ENCODE results near the gene IGFBP5. TPM values are rescaled to one million over a fixed set of nuclear protein-coding genes. Genes with fewer than 3 reads are reported as not detected.

IGFBP5 gene
- total RNA-seq, 2 donors from 2014 or later = 162 to 319 TPM

- no peaks in the 10 kb centered on the region for H3K36me3 ChIP-seq
- H3K9me3 ChIP-seq = no peaks in the 10 kb centered on the region
- no peak for TF ChIP-seq CTCF (IDR thresholded peaks at IDR 0.05)
- WGBS = 94% methylated on average over 3 of the region's 3 CpGs
- intact Hi-C loops (cut with DNase I) = no loop called here
- no peak overlapping the region for H3K4me3 ChIP-seq
- peak overlapping the region in 1 of 2 donors; percentile 12 for H3K27ac ChIP-seq
- DNase-seq (ENCODE audit: low spot score) = no peak
- H3K27me3 ChIP-seq (replicated peaks; ENCODE audit: insufficient read depth) = no peaks in the 10 kb centered on the region
- H3K4me1 ChIP-seq (replicated peaks) = no peaks in the 10 kb centered on the region
Observed at GRCh38 chr2:216646116-216646515, 49.2 kb downstream of the IGFBP5 start.

DNA sequence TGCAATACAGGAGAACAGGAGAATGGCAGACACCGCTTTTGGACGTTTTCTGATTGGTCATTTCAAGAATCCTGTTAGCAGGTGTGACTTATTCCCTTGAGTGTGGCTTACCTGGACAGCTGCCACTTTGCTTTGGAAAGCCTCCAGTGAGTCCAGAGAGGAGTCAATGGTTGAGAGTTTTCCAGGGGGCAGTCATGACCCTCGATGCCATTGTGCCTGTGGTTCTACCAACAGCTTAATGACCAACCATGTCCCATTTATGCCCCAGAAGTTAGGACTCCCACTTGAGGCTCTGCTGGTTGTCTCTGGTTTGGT lies 49.8 kb downstream of the IGFBP5 start:
- intact Hi-C loops (cut with DNase I) = no loop called here
- no peaks in the 10 kb centered on the region for H3K4me1 ChIP-seq (replicated peaks)
- H3K27ac ChIP-seq = peak overlapping the region in 1 of 2 donors; percentile 12

GRCh38 chr2:216644842-216645635 lies 50.3 kb downstream of the IGFBP5 start:
- no peaks in the 10 kb centered on the region for H3K9me3 ChIP-seq
- H3K27ac ChIP-seq = peak overlapping the region in 1 of 2 donors; percentile 3
- intact Hi-C loops (cut with DNase I) = no loop called here
- WGBS = 62% methylated on average over 4 of the region's 4 CpGs
- no peaks in the 10 kb centered on the region for H3K27me3 ChIP-seq (replicated peaks; ENCODE audit: insufficient read depth)
- no peaks in the 10 kb centered on the region for H3K4me1 ChIP-seq (replicated peaks)
- no peak for DNase-seq (ENCODE audit: low spot score)
- no peak overlapping the region for H3K4me3 ChIP-seq
- H3K36me3 ChIP-seq = no peaks in the 10 kb centered on the region
- TF ChIP-seq POLR2AphosphoS5 (IDR thresholded peaks at IDR 0.05) (no peak), POLR2A (IDR thresholded peaks at IDR 0.05) (no peak), CTCF (IDR thresholded peaks at IDR 0.05) (no peak)

More for the DNA sequence above, 49.8 kb downstream of the IGFBP5 start:
- WGBS = 57% methylated on average over 3 of the region's 3 CpGs
- H3K4me3 ChIP-seq = no peak overlapping the region
- no peak for TF ChIP-seq POLR2A (IDR thresholded peaks at IDR 0.05)
- no peak for TF ChIP-seq CTCF (IDR thresholded peaks at IDR 0.05)
- no peak for TF ChIP-seq POLR2AphosphoS5 (IDR thresholded peaks at IDR 0.05)
- no peaks in the 10 kb centered on the region for H3K9me3 ChIP-seq
- no peaks in the 10 kb centered on the region for H3K36me3 ChIP-seq
- no peak for DNase-seq (ENCODE audit: low spot score)
- H3K27me3 ChIP-seq (replicated peaks; ENCODE audit: insufficient read depth) = no peaks in the 10 kb centered on the region

DNA sequence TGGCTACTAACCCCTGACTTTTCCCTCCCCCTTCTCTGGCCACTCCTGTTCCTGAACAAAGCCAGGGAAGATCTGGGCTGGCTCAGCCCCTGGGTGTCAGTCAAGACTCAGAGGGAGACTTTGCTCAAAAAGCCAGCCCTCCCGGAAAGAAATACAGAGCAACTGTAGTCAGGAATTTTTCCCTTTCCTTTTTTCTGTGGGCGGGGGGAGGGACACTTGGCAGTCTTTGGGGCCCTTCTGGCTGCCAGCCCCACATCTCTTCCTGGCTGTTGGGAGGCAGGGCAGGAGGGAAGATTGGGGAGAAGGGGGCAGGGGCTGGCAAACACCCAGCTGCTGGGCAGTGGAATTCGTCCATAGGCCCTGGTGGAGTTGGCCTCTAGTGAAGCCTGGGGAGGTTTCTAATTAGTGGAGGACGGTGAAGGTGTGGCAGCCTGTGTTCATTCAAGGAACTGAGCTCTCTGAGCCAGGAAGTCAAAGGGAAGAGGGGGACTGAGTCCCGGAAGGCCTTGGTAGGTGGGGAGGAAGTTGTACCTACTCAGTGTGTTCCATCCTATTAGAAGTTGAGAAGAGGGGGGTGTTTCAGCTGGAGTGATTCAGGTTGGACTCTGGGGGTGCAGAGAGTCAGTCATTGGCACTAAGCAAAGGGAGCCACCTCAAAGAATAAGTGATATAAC lies 51.2 kb downstream of the IGFBP5 start:
- WGBS = 23% methylated on average over 5 of the region's 5 CpGs
- Histone ChIP-seq H3K27me3 (replicated peaks; ENCODE audit: insufficient read depth) (no peaks in the 10 kb centered on the region), H3K4me3 (no peak overlapping the region), H3K9me3 (no peaks in the 10 kb centered on the region), H3K4me1 (replicated peaks) (no peaks in the 10 kb centered on the region), H3K27ac (peak overlapping the region in 1 of 2 donors; percentile 3), H3K36me3 (no peaks in the 10 kb centered on the region)
- no peak for DNase-seq (ENCODE audit: low spot score)
- no peak for TF ChIP-seq POLR2A (IDR thresholded peaks at IDR 0.05)
- TF ChIP-seq CTCF (IDR thresholded peaks at IDR 0.05) = no peak
- no peak for TF ChIP-seq POLR2AphosphoS5 (IDR thresholded peaks at IDR 0.05)
- intact Hi-C loops (cut with DNase I) = no loop called here

DNA sequence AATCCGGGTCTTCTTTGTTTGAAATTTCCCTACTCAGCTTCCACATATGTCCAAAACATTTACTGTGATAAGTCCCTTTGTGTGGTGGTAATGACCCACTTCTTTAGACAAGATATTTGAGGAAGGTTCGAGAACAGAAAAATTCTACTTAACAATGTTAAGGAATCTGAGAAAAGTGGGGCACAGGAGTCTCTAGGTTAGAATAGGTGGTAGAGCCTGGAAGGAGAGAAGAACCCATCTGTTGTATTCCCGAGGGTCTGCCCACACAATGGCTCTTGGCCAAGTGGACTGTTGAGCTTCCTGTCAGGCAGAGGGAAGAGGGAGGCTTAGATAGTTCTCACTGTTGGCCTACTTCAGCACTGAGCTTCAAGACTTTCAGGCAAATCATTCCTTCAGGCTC lies 57.9 kb downstream of the IGFBP5 start:
- H3K4me3 ChIP-seq = no peak overlapping the region
- intact Hi-C loops (cut with DNase I) = no loop called here
- no peaks in the 10 kb centered on the region for H3K27me3 ChIP-seq (replicated peaks; ENCODE audit: insufficient read depth)
- 49% methylated on average over 3 of the region's 3 CpGs for WGBS
- H3K9me3 ChIP-seq = no peaks in the 10 kb centered on the region
- TF ChIP-seq CTCF (IDR thresholded peaks at IDR 0.05) (no peak), POLR2A (IDR thresholded peaks at IDR 0.05) (no peak), POLR2AphosphoS5 (IDR thresholded peaks at IDR 0.05) (no peak)
- no peaks in the 10 kb centered on the region for H3K36me3 ChIP-seq
- H3K4me1 ChIP-seq (replicated peaks) = no peaks in the 10 kb centered on the region
- DNase-seq (ENCODE audit: low spot score) = no peak
- peak overlapping the region in 1 of 2 donors; percentile 16 for H3K27ac ChIP-seq
